ENCODE data around the gene HS6ST2. TPM values are rescaled to one million over a fixed set of nuclear protein-coding genes. Genes with fewer than 3 reads are reported as not detected.

The HS6ST2 gene
- total RNA-seq, 1 experiment from 2014 or later, result not detected

GRCh38 chrX:132744470-132744869 is 214.0 kb downstream of the HS6ST2 start:
- H3K4me1 ChIP-seq (replicated peaks), result no peaks in the 10 kb centered on the region
- H3K27me3 ChIP-seq (replicated peaks), result no peaks in the 10 kb centered on the region
- no peaks in the 10 kb centered on the region for H3K36me3 ChIP-seq
- DNase-seq (ENCODE audit: low read depth in 1 of 2, low spot score in 2 of 2), result no peak
- no peak overlapping the region for H3K4me3 ChIP-seq
- H3K27ac ChIP-seq, result no peak overlapping the region
- H3K9me3 ChIP-seq (replicated peaks), result no peaks in the 10 kb centered on the region

- H3K4me1 ChIP-seq (replicated peaks), result no peaks in the 10 kb centered on the region
- no peaks in the 10 kb centered on the region for H3K36me3 ChIP-seq
- no peak for DNase-seq (ENCODE audit: low read depth in 1 of 2, low spot score in 2 of 2)
- H3K4me3 ChIP-seq, result no peak overlapping the region
- no peaks in the 10 kb centered on the region for H3K9me3 ChIP-seq (replicated peaks)
- H3K27me3 ChIP-seq (replicated peaks), result no peaks in the 10 kb centered on the region
- no peak overlapping the region for H3K27ac ChIP-seq
Observed at GRCh38 chrX:132743086-132743485, 215.3 kb downstream of the HS6ST2 start.

GRCh38 chrX:132742246-132742645 is 216.2 kb downstream of the HS6ST2 start:
- Histone ChIP-seq H3K27ac (no peak overlapping the region), H3K4me1 (replicated peaks) (no peaks in the 10 kb centered on the region), H3K36me3 (no peaks in the 10 kb centered on the region), H3K4me3 (no peak overlapping the region), H3K27me3 (replicated peaks) (no peaks in the 10 kb centered on the region), H3K9me3 (replicated peaks) (no peaks in the 10 kb centered on the region)
- no peak for DNase-seq (ENCODE audit: low read depth in 1 of 2, low spot score in 2 of 2)

- H3K36me3 ChIP-seq, result no peaks in the 10 kb centered on the region
- no peaks in the 10 kb centered on the region for H3K27me3 ChIP-seq (replicated peaks)
Observed at GRCh38 chrX:132741689-132742088, 216.7 kb downstream of the HS6ST2 start.

GRCh38 chrX:132740316-132741123 is 217.9 kb downstream of the HS6ST2 start:
- no peak for DNase-seq (ENCODE audit: low read depth in 1 of 2, low spot score in 2 of 2)
- no peaks in the 10 kb centered on the region for H3K27me3 ChIP-seq (replicated peaks)
- H3K36me3 ChIP-seq, result no peaks in the 10 kb centered on the region
- H3K27ac ChIP-seq, result no peak overlapping the region
- H3K4me3 ChIP-seq, result no peak overlapping the region
- no peaks in the 10 kb centered on the region for H3K9me3 ChIP-seq (replicated peaks)
- no peaks in the 10 kb centered on the region for H3K4me1 ChIP-seq (replicated peaks)

More at GRCh38 chrX:132741689-132742088, 216.7 kb downstream of the HS6ST2 start:
- Histone ChIP-seq H3K4me3 (no peak overlapping the region), H3K9me3 (replicated peaks) (no peaks in the 10 kb centered on the region), H3K27ac (no peak overlapping the region), H3K4me1 (replicated peaks) (no peaks in the 10 kb centered on the region)
- no peak for DNase-seq (ENCODE audit: low read depth in 1 of 2, low spot score in 2 of 2)

- no peak overlapping the region for H3K4me3 ChIP-seq
- no peak for DNase-seq (ENCODE audit: low read depth in 1 of 2, low spot score in 2 of 2)
- H3K4me1 ChIP-seq (replicated peaks), result no peaks in the 10 kb centered on the region
- H3K36me3 ChIP-seq, result no peaks in the 10 kb centered on the region
- H3K9me3 ChIP-seq (replicated peaks), result no peaks in the 10 kb centered on the region
- no peaks in the 10 kb centered on the region for H3K27me3 ChIP-seq (replicated peaks)
- H3K27ac ChIP-seq, result no peak overlapping the region
Observed at GRCh38 chrX:132738951-132739350, 219.5 kb downstream of the HS6ST2 start.

- Histone ChIP-seq H3K4me1 (replicated peaks) (no peaks in the 10 kb centered on the region), H3K36me3 (no peaks in the 10 kb centered on the region), H3K9me3 (replicated peaks) (no peaks in the 10 kb centered on the region), H3K27me3 (replicated peaks) (no peaks in the 10 kb centered on the region), H3K27ac (no peak overlapping the region), H3K4me3 (no peak overlapping the region)
- DNase-seq (ENCODE audit: low read depth in 1 of 2, low spot score in 2 of 2), result no peak
Observed at GRCh38 chrX:132737743-132738142, 220.7 kb downstream of the HS6ST2 start.

- DNase-seq (ENCODE audit: low read depth in 1 of 2, low spot score in 2 of 2), result no peak
Observed at GRCh38 chrX:132732236-132732635, 226.2 kb downstream of the HS6ST2 start.

GRCh38 chrX:132730726-132731125 is 227.7 kb downstream of the HS6ST2 start:
- H3K27ac ChIP-seq, result no peak overlapping the region

More at GRCh38 chrX:132732236-132732635, 226.2 kb downstream of the HS6ST2 start:
- Histone ChIP-seq H3K4me1 (replicated peaks) (no peaks in the 10 kb centered on the region), H3K27me3 (replicated peaks) (no peaks in the 10 kb centered on the region), H3K9me3 (replicated peaks) (no peaks in the 10 kb centered on the region), H3K4me3 (no peak overlapping the region), H3K36me3 (no peaks in the 10 kb centered on the region), H3K27ac (no peak overlapping the region)

GRCh38 chrX:132730266-132730665 is 228.2 kb downstream of the HS6ST2 start:
- Histone ChIP-seq H3K4me3 (no peak overlapping the region), H3K9me3 (replicated peaks) (no peaks in the 10 kb centered on the region), H3K27me3 (replicated peaks) (no peaks in the 10 kb centered on the region), H3K27ac (no peak overlapping the region), H3K4me1 (replicated peaks) (no peaks in the 10 kb centered on the region), H3K36me3 (no peaks in the 10 kb centered on the region)
- no peak for DNase-seq (ENCODE audit: low read depth in 1 of 2, low spot score in 2 of 2)

More at GRCh38 chrX:132730726-132731125, 227.7 kb downstream of the HS6ST2 start:
- no peaks in the 10 kb centered on the region for H3K27me3 ChIP-seq (replicated peaks)
- no peak overlapping the region for H3K4me3 ChIP-seq
- H3K4me1 ChIP-seq (replicated peaks), result no peaks in the 10 kb centered on the region
- H3K9me3 ChIP-seq (replicated peaks), result no peaks in the 10 kb centered on the region
- no peaks in the 10 kb centered on the region for H3K36me3 ChIP-seq
- no peak for DNase-seq (ENCODE audit: low read depth in 1 of 2, low spot score in 2 of 2)

GRCh38 chrX:132728296-132728695 is 230.1 kb downstream of the HS6ST2 start:
- H3K4me1 ChIP-seq (replicated peaks), result no peaks in the 10 kb centered on the region
- H3K9me3 ChIP-seq (replicated peaks), result no peaks in the 10 kb centered on the region
- no peaks in the 10 kb centered on the region for H3K27me3 ChIP-seq (replicated peaks)
- no peaks in the 10 kb centered on the region for H3K36me3 ChIP-seq
- no peak overlapping the region for H3K4me3 ChIP-seq
- no peak for DNase-seq (ENCODE audit: low read depth in 1 of 2, low spot score in 2 of 2)
- no peak overlapping the region for H3K27ac ChIP-seq

GRCh38 chrX:132718431-132718958 is 239.9 kb downstream of the HS6ST2 start:
- Histone ChIP-seq H3K36me3 (no peaks in the 10 kb centered on the region), H3K9me3 (replicated peaks) (no peaks in the 10 kb centered on the region), H3K4me1 (replicated peaks) (no peaks in the 10 kb centered on the region), H3K27ac (no peak overlapping the region), H3K27me3 (replicated peaks) (no peaks in the 10 kb centered on the region), H3K4me3 (no peak overlapping the region)
- no peak for DNase-seq (ENCODE audit: low read depth in 1 of 2, low spot score in 2 of 2)

GRCh38 chrX:132716006-132716405 is 242.4 kb downstream of the HS6ST2 start:
- Histone ChIP-seq H3K36me3 (no peaks in the 10 kb centered on the region), H3K27ac (no peak overlapping the region)
- no peak for DNase-seq (ENCODE audit: low read depth in 1 of 2, low spot score in 2 of 2)

GRCh38 chrX:132714913-132715312 is 243.5 kb downstream of the HS6ST2 start:
- no peak for DNase-seq (ENCODE audit: low read depth in 1 of 2, low spot score in 2 of 2)
- no peaks in the 10 kb centered on the region for H3K27me3 ChIP-seq (replicated peaks)
- no peaks in the 10 kb centered on the region for H3K36me3 ChIP-seq
- H3K9me3 ChIP-seq (replicated peaks), result no peaks in the 10 kb centered on the region
- no peaks in the 10 kb centered on the region for H3K4me1 ChIP-seq (replicated peaks)
- H3K27ac ChIP-seq, result no peak overlapping the region
- H3K4me3 ChIP-seq, result no peak overlapping the region

More at GRCh38 chrX:132716006-132716405, 242.4 kb downstream of the HS6ST2 start:
- no peak overlapping the region for H3K4me3 ChIP-seq
- no peaks in the 10 kb centered on the region for H3K4me1 ChIP-seq (replicated peaks)
- no peaks in the 10 kb centered on the region for H3K27me3 ChIP-seq (replicated peaks)
- no peaks in the 10 kb centered on the region for H3K9me3 ChIP-seq (replicated peaks)
